DOHH2 (cell line): ENCODE data around the gene MBD1.
"Not testable (repeated sequence)": the region's sequence is repeated elsewhere in the genome, so short reads cannot be mapped to it uniquely, and the experiment has no call there.

Experiments used
- H3F3A ChIP-seq: fragments of 200-600 bp; sonication (generic), shearing (Covaris generic); 2 replicates; pipeline ENCODE4 v1.6.0; 2016; ENCODE audit warnings: antibody characterized with exemption, mild to moderate bottlenecking; ENCODE audit not compliant: control insufficient read depth, insufficient read depth
- H3K27ac ChIP-seq: fragments of 200-600 bp; sonication (generic); 2 replicates; pipeline ENCODE4 v1.5.1; 2014; ENCODE audit warnings: low read depth, mild to moderate bottlenecking, low read length, moderate library complexity
- H3K27me3 ChIP-seq: fragments of 200-600 bp; sonication (generic); 2 replicates; pipeline ENCODE4 v1.6.1; 2014; ENCODE audit warnings: mild to moderate bottlenecking, low read length, mixed read lengths; ENCODE audit not compliant: control insufficient read depth
- H3K36me3 ChIP-seq: fragments of 200-600 bp; sonication (generic); 2 replicates; pipeline ENCODE4 v1.6.1; 2014; ENCODE audit warnings: mild to moderate bottlenecking, low read length, moderate library complexity, mixed read lengths; ENCODE audit not compliant: control insufficient read depth
- H3K4me1 ChIP-seq: fragments of 200-600 bp; sonication (generic); 2 replicates; pipeline ENCODE4 v1.6.1; 2014; ENCODE audit warnings: mild to moderate bottlenecking, low read length, mixed read lengths; ENCODE audit not compliant: control insufficient read depth
- H3K4me2 ChIP-seq: fragments of 200-600 bp; sonication (generic); 2 replicates; pipeline ENCODE4 v1.6.0; 2014; ENCODE audit warnings: mild to moderate bottlenecking, low read length, moderate library complexity
- H3K4me3 ChIP-seq: fragments of 200-600 bp; sonication (generic); 2 replicates; pipeline ENCODE4 v1.5.1; 2014; ENCODE audit warnings: mild to moderate bottlenecking, low read length, mixed read lengths
- H3K79me2 ChIP-seq: fragments of 200-600 bp; sonication (generic); 2 replicates; pipeline ENCODE4 v1.6.1; 2014; ENCODE audit warnings: mild to moderate bottlenecking, low read length, mixed read lengths; ENCODE audit not compliant: control insufficient read depth
- H3K9me2 ChIP-seq: fragments of 200-600 bp; sonication (generic); replicated peaks from 2 replicates; pipeline ENCODE4 v1.6.1; 2014; ENCODE audit warnings: mild to moderate bottlenecking, low read length, mixed read lengths; ENCODE audit not compliant: control insufficient read depth
- H3K9me3 ChIP-seq: fragments of 200-600 bp; sonication (generic); 2 replicates; pipeline ENCODE4 v1.6.1; 2014; ENCODE audit warnings: antibody characterized with exemption, low read length, mixed read lengths; ENCODE audit not compliant: control insufficient read depth, insufficient read depth
- H4K20me1 ChIP-seq: fragments of 200-600 bp; sonication (generic); 2 replicates; pipeline ENCODE4 v1.6.0; 2014; ENCODE audit warnings: low read depth, mild to moderate bottlenecking, antibody characterized with exemption, low read length, moderate library complexity; ENCODE audit not compliant: control insufficient read depth, insufficient read depth
- EZH2phosphoT487 ChIP-seq: fragments of 200-600 bp; sonication (generic); IDR thresholded peaks from 2 replicates; pipeline ENCODE4 v1.6.1; 2017; ENCODE audit warnings: borderline replicate concordance, mild to moderate bottlenecking, antibody characterized with exemption, low read length, moderate library complexity, mixed read lengths
- TF ChIP-seq, protein P1 (sequence below): fragments of 200-600 bp; sonication (generic); IDR thresholded peaks from one replicate; pipeline ENCODE4 v1.5.1; 2014; ENCODE audit warnings: antibody characterized with exemption, mild to moderate bottlenecking, low read depth, low read length; ENCODE audit not compliant: poor library complexity, severe bottlenecking

Gene MBD1

DNA sequence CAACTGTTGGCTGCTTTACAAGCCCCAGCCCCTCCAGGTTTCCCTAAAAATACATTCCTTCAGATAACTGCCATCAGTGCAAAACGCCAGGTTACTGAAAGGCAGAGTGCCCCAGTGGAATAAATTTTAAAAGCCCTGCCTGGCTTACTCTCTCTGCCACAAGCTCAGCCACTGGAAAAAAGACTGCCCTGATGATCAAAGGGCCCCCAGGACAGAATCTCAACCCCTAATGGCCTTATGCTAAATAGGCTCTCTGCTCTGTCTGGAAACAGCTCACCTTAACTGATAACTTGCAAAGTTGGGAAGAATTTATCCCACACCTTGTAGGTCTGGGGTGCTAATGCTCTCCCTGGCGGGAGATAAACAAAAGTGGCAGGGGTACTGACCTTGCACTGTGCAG lies 48.9 kb downstream of the MBD1 start:
- no peaks in the 10 kb centered on the region for H3K9me3 ChIP-seq
- H3K27me3 ChIP-seq: peaks cover 40% of the 10 kb centered on the region
- TF ChIP-seq, protein P1, sequence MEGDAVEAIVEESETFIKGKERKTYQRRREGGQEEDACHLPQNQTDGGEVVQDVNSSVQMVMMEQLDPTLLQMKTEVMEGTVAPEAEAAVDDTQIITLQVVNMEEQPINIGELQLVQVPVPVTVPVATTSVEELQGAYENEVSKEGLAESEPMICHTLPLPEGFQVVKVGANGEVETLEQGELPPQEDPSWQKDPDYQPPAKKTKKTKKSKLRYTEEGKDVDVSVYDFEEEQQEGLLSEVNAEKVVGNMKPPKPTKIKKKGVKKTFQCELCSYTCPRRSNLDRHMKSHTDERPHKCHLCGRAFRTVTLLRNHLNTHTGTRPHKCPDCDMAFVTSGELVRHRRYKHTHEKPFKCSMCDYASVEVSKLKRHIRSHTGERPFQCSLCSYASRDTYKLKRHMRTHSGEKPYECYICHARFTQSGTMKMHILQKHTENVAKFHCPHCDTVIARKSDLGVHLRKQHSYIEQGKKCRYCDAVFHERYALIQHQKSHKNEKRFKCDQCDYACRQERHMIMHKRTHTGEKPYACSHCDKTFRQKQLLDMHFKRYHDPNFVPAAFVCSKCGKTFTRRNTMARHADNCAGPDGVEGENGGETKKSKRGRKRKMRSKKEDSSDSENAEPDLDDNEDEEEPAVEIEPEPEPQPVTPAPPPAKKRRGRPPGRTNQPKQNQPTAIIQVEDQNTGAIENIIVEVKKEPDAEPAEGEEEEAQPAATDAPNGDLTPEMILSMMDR: no peak
- no peak for TF ChIP-seq EZH2phosphoT487
- H3F3A ChIP-seq: no peaks in the 10 kb centered on the region
- H3K27ac ChIP-seq: no peak overlapping the region
- H4K20me1 ChIP-seq: no peaks in the 10 kb centered on the region
- no peak overlapping the region for H3K4me3 ChIP-seq
- no peaks in the 10 kb centered on the region for H3K79me2 ChIP-seq
- H3K36me3 ChIP-seq: no peaks in the 10 kb centered on the region
- no peaks in the 10 kb centered on the region for H3K9me2 ChIP-seq
- H3K4me1 ChIP-seq: no peaks in the 10 kb centered on the region
- H3K4me2 ChIP-seq: no peak overlapping the region

DNA sequence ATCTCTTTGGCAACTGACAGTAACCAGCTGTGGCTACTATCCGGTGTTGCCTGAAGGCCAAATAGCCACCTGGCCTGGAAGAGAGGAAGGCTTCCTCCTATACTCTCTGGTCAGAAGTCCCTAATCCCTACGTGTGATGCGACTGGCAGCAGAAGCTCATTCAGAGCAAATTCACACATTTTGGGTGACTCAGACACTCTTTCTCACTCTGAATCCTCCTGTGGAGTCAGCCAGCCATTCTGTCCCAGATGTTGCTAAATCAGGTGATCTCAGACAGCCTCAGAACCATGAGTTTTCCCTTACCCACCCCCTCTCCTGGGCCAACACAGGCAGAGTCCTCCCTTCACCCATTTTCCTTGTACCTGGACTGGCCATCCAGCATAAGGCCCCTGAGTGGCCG lies 49.7 kb downstream of the MBD1 start:
- no peaks in the 10 kb centered on the region for H3K79me2 ChIP-seq
- no peaks in the 10 kb centered on the region for H3K36me3 ChIP-seq
- no peak for TF ChIP-seq EZH2phosphoT487
- TF ChIP-seq, protein P1: no peak
- no peaks in the 10 kb centered on the region for H3K9me2 ChIP-seq
- no peaks in the 10 kb centered on the region for H3K9me3 ChIP-seq
- no peaks in the 10 kb centered on the region for H4K20me1 ChIP-seq
- H3K4me3 ChIP-seq: no peak overlapping the region
- H3K4me2 ChIP-seq: no peak overlapping the region
- peaks cover 39% of the 10 kb centered on the region for H3K27me3 ChIP-seq
- H3K27ac ChIP-seq: no peak overlapping the region
- H3F3A ChIP-seq: no peaks in the 10 kb centered on the region
- H3K4me1 ChIP-seq: no peaks in the 10 kb centered on the region

DNA sequence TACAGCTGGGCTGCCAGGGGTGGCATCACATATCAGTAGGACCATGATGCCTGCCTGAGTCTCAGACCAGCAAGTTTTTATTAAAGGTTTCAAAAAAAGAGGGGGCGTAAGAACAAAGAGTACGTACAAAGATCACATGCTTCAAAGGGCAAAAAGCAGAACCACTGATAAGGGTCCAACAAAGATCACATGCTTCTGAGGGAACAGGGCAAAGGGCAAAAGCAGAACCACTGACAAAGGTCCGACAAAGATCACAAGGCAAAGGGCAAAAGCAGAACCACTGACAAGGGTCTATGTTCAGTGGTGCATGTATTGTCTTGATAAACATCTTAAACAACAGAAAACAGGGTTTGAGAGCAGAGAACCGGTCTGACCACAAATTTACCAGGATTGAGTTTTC lies 61.1 kb downstream of the MBD1 start:
- not testable (repeated sequence) for H3K27ac ChIP-seq, H3K36me3 ChIP-seq, H3K9me2 ChIP-seq, H3K79me2 ChIP-seq, H4K20me1 ChIP-seq, H3K4me3 ChIP-seq, H3K4me2 ChIP-seq, H3F3A ChIP-seq, H3K9me3 ChIP-seq
- Histone ChIP-seq H3K27me3 (peaks cover 36% of the 10 kb centered on the region), H3K4me1 (peaks cover 12% of the 10 kb centered on the region)
